Measurements from ENCODE around the gene ACAP2.

DNA sequence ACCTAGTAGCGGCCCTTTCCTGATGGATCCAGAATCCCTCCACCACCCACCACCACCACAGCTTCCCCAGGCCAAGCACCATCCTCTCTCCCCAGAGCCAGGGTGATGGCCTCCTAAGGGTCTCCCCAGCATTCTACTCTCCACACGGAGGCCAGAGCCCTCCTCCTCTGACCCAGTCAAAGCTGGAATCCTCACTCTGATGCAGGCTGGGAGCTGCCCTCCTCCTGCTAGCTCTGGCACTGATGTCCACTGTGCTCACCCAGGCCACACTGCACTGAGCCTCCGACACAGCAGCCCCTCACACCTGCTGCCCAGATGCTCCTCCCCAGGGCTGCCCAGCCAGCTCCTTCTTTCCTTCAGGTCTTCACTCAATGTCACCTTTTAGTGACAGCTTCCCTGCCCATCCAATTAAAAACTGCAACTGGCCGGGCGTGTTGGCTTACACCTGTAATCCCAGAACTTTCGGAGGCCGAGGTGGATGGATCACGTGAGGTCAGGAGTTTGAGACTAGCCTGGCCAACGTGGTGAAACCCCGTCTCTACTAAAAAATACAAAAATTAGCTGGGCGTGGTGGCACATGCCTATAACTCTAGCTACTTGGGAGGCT lies 192.9 kb downstream of the ACAP2 start:
- TF ChIP-seq CTCF (conservative IDR thresholded peaks at IDR 0.05 in 1 of 2, IDR thresholded peaks at IDR 0.05 in 1 of 2; ENCODE audit: low read depth in 1 of 2, low read length in 2 of 2) (no peak), EZH2 (IDR thresholded peaks at IDR 0.05; ENCODE audit: low read length, missing control alignments) (no peak)

Data from fibroblast of lung (primary cell).